Osteoblast (primary cell): ENCODE results near the gene ALOXE3. TPM values are rescaled to one million over a fixed set of nuclear protein-coding genes. Genes with fewer than 3 reads are reported as not detected.

Source experiments
- DNase-seq: peaks from one replicate; pipeline ENCODE4 v3.0.0; 2011; ENCODE audit warnings: low spot score, mixed read lengths; ENCODE audit not compliant: insufficient read length; ENCODE audit errors: missing footprints
- H2AFZ ChIP-seq: 2 replicates; pipeline ENCODE4 v1.6.0; 2011; ENCODE audit warnings: mild to moderate bottlenecking, low read length
- H3K27ac ChIP-seq: 2 replicates; pipeline ENCODE4 v1.5.1; 2011; ENCODE audit warnings: mild to moderate bottlenecking, low read depth, low read length, moderate library complexity
- H3K27me3 ChIP-seq: 2 replicates; pipeline ENCODE4 v1.6.0; 2012; ENCODE audit warnings: mild to moderate bottlenecking, control low read depth, inconsistent platforms, low read length, moderate library complexity; ENCODE audit not compliant: insufficient read depth
- H3K36me3 ChIP-seq: 2 replicates; pipeline ENCODE4 v1.5.1; 2011; ENCODE audit warnings: mild to moderate bottlenecking, low read length, control low read depth, moderate library complexity; ENCODE audit not compliant: insufficient read depth
- H3K4me1 ChIP-seq: 2 replicates; pipeline ENCODE4 v1.5.1; 2011; ENCODE audit warnings: mild to moderate bottlenecking, low read length, control low read depth, moderate library complexity; ENCODE audit not compliant: insufficient read depth
- H3K4me2 ChIP-seq: 2 replicates; pipeline ENCODE4 v1.6.0; 2011; ENCODE audit warnings: mild to moderate bottlenecking, low read length; ENCODE audit not compliant: insufficient read depth
- H3K4me3 ChIP-seq: fragments of 200-600 bp; sonication (generic); 3 replicates; pipeline ENCODE4 v1.5.1; 2012; ENCODE audit warnings: mild to moderate bottlenecking, low read length, inconsistent platforms; ENCODE audit not compliant: insufficient read depth
- H3K79me2 ChIP-seq: 2 replicates; pipeline ENCODE4 v1.6.0; 2012; ENCODE audit warnings: mild to moderate bottlenecking, low read length, control low read depth, inconsistent platforms; ENCODE audit not compliant: insufficient read depth
- H3K9me3 ChIP-seq: 2 replicates; pipeline ENCODE4 v1.5.1; 2011; ENCODE audit warnings: low read depth, low read length, control low read depth
- H4K20me1 ChIP-seq: 2 replicates; pipeline ENCODE4 v1.6.0; 2012; ENCODE audit warnings: mild to moderate bottlenecking, low read length, control low read depth; ENCODE audit not compliant: insufficient read depth
- small RNA-seq: library from RNA; depleted of rRNA; stranded (forward); fragments of <200 nt; gene quantifications from one replicate; pipeline ENCODE3, GENCODE V24; 2012
- total RNA-seq: library from RNA; depleted of rRNA; stranded (reverse); fragments of >200 nt; gene quantifications from 2 replicates; pipeline ENCODE4 v1.2.3, GENCODE V29; 2012
- TF ChIP-seq, protein P1 (sequence below): IDR thresholded peaks from 2 replicates; pipeline ENCODE4 v1.5.1; 2011; ENCODE audit warnings: mild to moderate bottlenecking, low read depth, low read length, moderate library complexity; ENCODE audit errors: extremely low read depth

ALOXE3 gene
- total RNA-seq, 1 donor = not detected

DNA sequence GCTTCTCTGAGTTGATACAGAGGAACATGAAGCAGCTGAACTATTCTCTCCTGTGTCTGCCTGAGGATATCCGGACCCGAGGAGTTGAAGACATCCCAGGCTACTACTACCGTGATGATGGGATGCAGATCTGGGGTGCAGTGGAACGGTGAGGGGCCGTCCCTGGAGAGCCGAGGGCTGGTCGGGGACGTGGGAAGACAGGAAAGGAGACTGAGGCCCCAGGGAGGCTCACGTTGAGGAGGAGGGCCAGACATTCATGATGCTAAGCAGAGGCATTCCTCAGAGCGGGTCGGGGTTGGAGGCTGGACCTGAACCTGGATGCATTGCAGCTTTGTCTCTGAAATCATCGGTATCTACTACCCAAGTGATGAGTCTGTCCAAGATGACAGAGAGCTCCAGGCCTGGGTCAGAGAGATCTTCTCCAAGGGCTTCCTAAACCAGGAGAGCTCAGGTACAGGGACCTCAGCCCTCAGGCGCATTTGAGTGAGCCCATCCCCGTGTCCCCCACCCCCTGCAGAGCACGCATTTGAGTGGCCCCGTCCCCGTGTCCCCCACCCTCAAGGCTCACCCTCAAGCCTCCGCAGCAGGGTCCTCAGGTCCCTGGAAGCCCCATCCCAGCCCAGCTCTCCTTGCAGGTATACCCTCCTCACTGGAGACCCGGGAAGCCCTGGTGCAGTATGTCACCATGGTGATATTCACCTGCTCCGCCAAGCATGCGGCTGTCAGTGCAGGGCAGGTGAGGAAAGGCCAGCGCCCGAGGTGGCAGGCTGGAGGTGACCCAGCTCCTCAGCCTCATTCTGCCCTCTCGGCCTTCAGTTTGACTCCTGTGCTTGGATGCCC lies 71.2 kb downstream of the ALOXE3 start:
- Histone ChIP-seq H2AFZ (no peak overlapping the region), H3K79me2 (no peaks in the 10 kb centered on the region), H4K20me1 (no peaks in the 10 kb centered on the region), H3K9me3 (no peaks in the 10 kb centered on the region), H3K36me3 (no peaks in the 10 kb centered on the region), H3K4me1 (no peaks in the 10 kb centered on the region), H3K4me3 (no peak overlapping the region), H3K4me2 (no peak overlapping the region), H3K27me3 (peaks cover 22% of the 10 kb centered on the region), H3K27ac (no peak overlapping the region)
- DNase-seq = peak; percentile 49
- TF ChIP-seq, protein P1, sequence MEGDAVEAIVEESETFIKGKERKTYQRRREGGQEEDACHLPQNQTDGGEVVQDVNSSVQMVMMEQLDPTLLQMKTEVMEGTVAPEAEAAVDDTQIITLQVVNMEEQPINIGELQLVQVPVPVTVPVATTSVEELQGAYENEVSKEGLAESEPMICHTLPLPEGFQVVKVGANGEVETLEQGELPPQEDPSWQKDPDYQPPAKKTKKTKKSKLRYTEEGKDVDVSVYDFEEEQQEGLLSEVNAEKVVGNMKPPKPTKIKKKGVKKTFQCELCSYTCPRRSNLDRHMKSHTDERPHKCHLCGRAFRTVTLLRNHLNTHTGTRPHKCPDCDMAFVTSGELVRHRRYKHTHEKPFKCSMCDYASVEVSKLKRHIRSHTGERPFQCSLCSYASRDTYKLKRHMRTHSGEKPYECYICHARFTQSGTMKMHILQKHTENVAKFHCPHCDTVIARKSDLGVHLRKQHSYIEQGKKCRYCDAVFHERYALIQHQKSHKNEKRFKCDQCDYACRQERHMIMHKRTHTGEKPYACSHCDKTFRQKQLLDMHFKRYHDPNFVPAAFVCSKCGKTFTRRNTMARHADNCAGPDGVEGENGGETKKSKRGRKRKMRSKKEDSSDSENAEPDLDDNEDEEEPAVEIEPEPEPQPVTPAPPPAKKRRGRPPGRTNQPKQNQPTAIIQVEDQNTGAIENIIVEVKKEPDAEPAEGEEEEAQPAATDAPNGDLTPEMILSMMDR = no peak

DNA sequence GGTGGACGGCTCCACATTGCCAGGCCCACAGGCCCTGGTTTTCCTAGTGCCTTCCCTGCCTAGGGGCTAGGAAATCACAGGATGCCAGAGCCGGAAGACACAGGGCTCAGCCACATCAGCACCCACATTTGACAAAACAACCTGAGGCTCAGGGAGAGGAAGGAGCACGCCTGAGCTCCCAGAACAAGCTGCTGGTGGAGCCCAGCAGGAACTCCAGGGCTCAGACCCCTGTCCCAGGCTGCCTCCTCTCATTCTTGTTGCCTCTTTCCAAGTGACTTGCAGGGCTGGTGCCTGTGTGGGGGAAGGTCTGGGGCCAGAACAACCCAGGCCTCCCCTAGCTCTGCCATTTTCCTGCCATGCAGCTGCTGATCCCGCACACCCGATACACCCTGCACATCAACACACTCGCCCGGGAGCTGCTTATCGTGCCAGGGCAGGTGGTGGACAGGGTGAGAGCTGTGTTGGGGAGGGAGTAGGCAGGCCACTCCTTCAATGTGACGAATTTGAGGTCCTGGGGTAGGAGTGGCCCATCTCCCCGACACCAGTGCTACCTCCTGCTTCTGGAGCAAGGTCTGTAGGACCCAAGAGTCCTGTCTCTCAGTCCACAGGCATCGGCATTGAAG lies 71.9 kb downstream of the ALOXE3 start:
- Histone ChIP-seq H3K27me3 (peaks cover 15% of the 10 kb centered on the region), H3K9me3 (no peaks in the 10 kb centered on the region), H3K4me3 (no peak overlapping the region), H3K79me2 (no peaks in the 10 kb centered on the region), H3K4me1 (peaks cover 2% of the 10 kb centered on the region), H2AFZ (no peak overlapping the region), H3K4me2 (no peak overlapping the region), H3K27ac (no peak overlapping the region), H3K36me3 (no peaks in the 10 kb centered on the region), H4K20me1 (no peaks in the 10 kb centered on the region)
- DNase-seq = peak; percentile 81
- TF ChIP-seq, protein P1 = no peak

Small RNA genes lying within 50 kb of the gene (small RNA-seq; reads per million reads assigned to genes)
- not detected for gene MIR4314

Other genes with a start within 250 kb of the ALOXE3 start
- gene CHD3, start 229.7 kb downstream of the ALOXE3 start, total RNA-seq = 95.2 and 97.0 TPM in 2 replicates
- 2.4 and 3.6 TPM in 2 replicates for gene RNF227, start 202.2 kb downstream of the ALOXE3 start, total RNA-seq
- gene KCNAB3, start 188.7 kb downstream of the ALOXE3 start, total RNA-seq = under 0.01 and 0.29 TPM in 2 replicates
- gene TRAPPC1, start 186.6 kb downstream of the ALOXE3 start, total RNA-seq = 26.1 and 27.4 TPM in 2 replicates
- gene CNTROB, start 186.3 kb downstream of the ALOXE3 start, total RNA-seq = 20.6 and 21.5 TPM in 2 replicates
- not detected in 2 replicates for gene GUCY2D, start 115.9 kb downstream of the ALOXE3 start, total RNA-seq
- gene ALOX15B, start 79.5 kb downstream of the ALOXE3 start, total RNA-seq = under 0.01 TPM in 2 replicates
- not detected in 2 replicates for gene ALOX12B, start 30.8 kb downstream of the ALOXE3 start, total RNA-seq
- gene HES7, start 5.6 kb upstream of the ALOXE3 start, total RNA-seq = not detected in 2 replicates
- 11.2 and 16.6 TPM in 2 replicates for gene PER1, start 33.9 kb upstream of the ALOXE3 start, total RNA-seq
- 5.3 and 5.4 TPM in 2 replicates for gene VAMP2, start 44.4 kb upstream of the ALOXE3 start, total RNA-seq
- 8.3 and 8.8 TPM in 2 replicates for gene TMEM107, start 57.9 kb upstream of the ALOXE3 start, total RNA-seq
- gene BORCS6, start 71.7 kb upstream of the ALOXE3 start, total RNA-seq = 9.4 and 11.5 TPM in 2 replicates
- 3.6 and 4.7 TPM in 2 replicates for gene AURKB, start 92.1 kb upstream of the ALOXE3 start, total RNA-seq
- 6.2 and 7.6 TPM in 2 replicates for gene CTC1, start 129.5 kb upstream of the ALOXE3 start, total RNA-seq
- 14.1 and 18.8 TPM in 2 replicates for gene PFAS, start 130.8 kb upstream of the ALOXE3 start, total RNA-seq
- 8.0 and 8.3 TPM in 2 replicates for gene RANGRF, start 170.2 kb upstream of the ALOXE3 start, total RNA-seq
- gene SLC25A35, start 176.9 kb upstream of the ALOXE3 start, total RNA-seq = 1.1 and 2.1 TPM in 2 replicates
- gene ARHGEF15, start 191.7 kb upstream of the ALOXE3 start, total RNA-seq = not detected in 2 replicates
- not detected in 2 replicates for gene ODF4, start 221.3 kb upstream of the ALOXE3 start, total RNA-seq